ENCODE data around the gene FAM50A. TPM values are rescaled to one million over a fixed set of nuclear protein-coding genes. Genes with fewer than 3 reads are reported as not detected.
"Not testable (repeated sequence)": the region's sequence is repeated elsewhere in the genome, so short reads cannot be mapped to it uniquely, and the experiment has no call there.

The FAM50A gene, protein sequence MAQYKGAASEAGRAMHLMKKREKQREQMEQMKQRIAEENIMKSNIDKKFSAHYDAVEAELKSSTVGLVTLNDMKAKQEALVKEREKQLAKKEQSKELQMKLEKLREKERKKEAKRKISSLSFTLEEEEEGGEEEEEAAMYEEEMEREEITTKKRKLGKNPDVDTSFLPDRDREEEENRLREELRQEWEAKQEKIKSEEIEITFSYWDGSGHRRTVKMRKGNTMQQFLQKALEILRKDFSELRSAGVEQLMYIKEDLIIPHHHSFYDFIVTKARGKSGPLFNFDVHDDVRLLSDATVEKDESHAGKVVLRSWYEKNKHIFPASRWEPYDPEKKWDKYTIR
- total RNA-seq = 80.1 and 88.1 TPM in 2 replicates
- 117 and 123 TPM in 2 replicates for polyA plus RNA-seq
- 142 and 145 TPM in 2 replicates for polyA plus RNA-seq (2012)
- 43.5 and 70.9 TPM in 2 replicates for polyA minus RNA-seq (ENCODE audit: low replicate concordance)

- TF ChIP-seq EZH2 (IDR thresholded peaks at IDR 0.05; ENCODE audit: low read length, missing control alignments) = no peak
- TF ChIP-seq, protein P1, sequence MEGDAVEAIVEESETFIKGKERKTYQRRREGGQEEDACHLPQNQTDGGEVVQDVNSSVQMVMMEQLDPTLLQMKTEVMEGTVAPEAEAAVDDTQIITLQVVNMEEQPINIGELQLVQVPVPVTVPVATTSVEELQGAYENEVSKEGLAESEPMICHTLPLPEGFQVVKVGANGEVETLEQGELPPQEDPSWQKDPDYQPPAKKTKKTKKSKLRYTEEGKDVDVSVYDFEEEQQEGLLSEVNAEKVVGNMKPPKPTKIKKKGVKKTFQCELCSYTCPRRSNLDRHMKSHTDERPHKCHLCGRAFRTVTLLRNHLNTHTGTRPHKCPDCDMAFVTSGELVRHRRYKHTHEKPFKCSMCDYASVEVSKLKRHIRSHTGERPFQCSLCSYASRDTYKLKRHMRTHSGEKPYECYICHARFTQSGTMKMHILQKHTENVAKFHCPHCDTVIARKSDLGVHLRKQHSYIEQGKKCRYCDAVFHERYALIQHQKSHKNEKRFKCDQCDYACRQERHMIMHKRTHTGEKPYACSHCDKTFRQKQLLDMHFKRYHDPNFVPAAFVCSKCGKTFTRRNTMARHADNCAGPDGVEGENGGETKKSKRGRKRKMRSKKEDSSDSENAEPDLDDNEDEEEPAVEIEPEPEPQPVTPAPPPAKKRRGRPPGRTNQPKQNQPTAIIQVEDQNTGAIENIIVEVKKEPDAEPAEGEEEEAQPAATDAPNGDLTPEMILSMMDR (conservative IDR thresholded peaks at IDR 0.05 in 1 of 2, IDR thresholded peaks at IDR 0.05 in 1 of 2; ENCODE audit: low read depth in 1 of 2, low read length in 2 of 2) = no peak
- Histone ChIP-seq H3K36me3 (ENCODE audit: control insufficient read depth, insufficient read depth, low read length) (peaks cover 15% of the 10 kb centered on the region), H3K4me1 (ENCODE audit: control insufficient read depth, extremely low read depth, insufficient read depth, low read length) (peaks cover 7% of the 10 kb centered on the region), H2AFZ (ENCODE audit: low read length) (no peak within 1 kb of the TSS), H3K4me2 (ENCODE audit: extremely low read depth, insufficient read depth, low read length) (peak within 1 kb of the TSS; percentile 80), H3K27ac (ENCODE audit: insufficient read depth, low read length) (peak within 1 kb of the TSS; percentile 77), H3K9me3 (ENCODE audit: control insufficient read depth, insufficient read depth, low read depth, low read length) (no peaks in the 10 kb centered on the region), H3K9ac (ENCODE audit: insufficient read depth, low read length) (peak within 1 kb of the TSS; percentile 61), H3K4me3 (replicated peaks in 1 of 4; ENCODE audit: control extremely low read depth in 1 of 4, insufficient read depth in 1 of 4, low read depth in 3 of 4, low read length in 4 of 4) (peak within 1 kb of the TSS; percentile 53 to 69 (median 56)), H3K27me3 (ENCODE audit: control insufficient read depth, insufficient read depth, low read length) (no peaks in the 10 kb centered on the region), H3K79me2 (ENCODE audit: control insufficient read depth, insufficient read depth, low read length) (peaks cover 46% of the 10 kb centered on the region), H4K20me1 (ENCODE audit: control insufficient read depth, extremely low read depth, insufficient read depth, low read length) (no peaks in the 10 kb centered on the region)
- peak; percentile 45 to 47 for DNase-seq (ENCODE audit: low read depth in 2 of 2)
Measured at GRCh38 chrX:154443992-154444754, at the start of gene FAM50A. TSS of gene FAM50A (plus strand) at chrX:154444141. CDS start at chrX:154444236, 95 bp downstream.

DNA sequence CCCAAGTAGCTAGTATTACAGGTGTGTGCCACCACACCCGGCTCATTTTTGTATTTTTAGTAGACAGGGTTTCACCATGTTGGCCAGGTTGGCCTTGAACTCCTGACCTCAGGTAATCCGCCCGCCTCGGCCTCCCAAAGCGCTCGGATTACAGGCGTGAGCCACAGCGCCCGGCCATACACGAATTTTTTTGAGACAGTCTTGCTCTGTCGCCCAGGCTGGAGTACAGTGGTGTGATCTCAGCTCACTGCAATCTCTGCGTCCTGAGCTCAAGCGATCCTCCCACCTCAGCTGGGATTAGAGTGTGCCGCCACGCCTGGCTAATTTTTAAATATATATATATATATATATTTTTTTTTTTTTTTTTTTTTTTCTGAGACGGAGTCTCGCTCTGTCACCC, 47.6 kb upstream of the FAM50A start:
- H3K9me3 ChIP-seq (ENCODE audit: control insufficient read depth, insufficient read depth, low read depth, low read length); H3K9ac ChIP-seq (ENCODE audit: insufficient read depth, low read length); H3K27me3 ChIP-seq (ENCODE audit: control insufficient read depth, insufficient read depth, low read length): not testable (repeated sequence)

DNA sequence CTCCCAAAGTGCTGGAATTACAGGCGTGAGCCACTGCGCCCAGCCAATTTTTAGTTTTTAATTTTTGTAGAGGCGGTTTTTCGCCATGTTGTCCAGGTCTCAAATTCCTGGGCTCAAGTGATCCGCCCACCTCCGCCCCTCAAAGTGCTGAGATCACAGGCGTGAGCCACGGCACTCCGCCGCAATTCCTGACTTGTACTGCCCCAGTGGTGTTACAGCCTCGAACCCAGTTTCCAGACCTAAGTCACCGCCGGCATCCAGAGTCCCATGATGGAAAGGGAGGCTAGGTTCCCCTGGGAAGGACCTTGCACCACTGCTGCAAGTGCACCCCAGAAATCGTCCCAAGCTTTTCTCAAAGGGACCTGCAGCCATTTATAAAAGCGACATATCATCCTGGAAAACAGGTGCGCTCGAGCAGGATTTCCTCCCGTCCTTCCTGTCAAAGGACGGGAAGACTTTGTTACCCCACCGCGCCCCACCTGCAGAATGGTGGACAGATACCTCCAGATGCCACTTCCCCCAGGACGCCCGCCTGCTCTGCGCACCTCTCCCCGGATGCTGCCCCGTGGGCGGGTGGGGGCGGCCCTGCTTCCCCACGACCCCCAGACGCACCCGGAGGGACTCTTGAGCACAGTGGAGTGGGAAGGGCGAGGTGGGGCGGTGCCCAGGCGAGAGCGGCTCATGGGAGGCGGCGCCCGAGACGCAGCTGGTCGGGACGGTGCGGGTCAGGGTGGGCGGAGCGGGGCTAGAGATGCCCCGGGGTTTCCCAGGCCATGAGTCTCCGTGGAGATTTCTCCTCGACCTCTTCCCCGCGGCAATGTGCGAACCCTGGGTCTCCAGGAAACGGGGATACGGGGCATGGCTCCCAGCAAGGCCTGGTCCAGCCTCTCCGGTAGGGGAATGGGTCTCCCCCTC, 46.7 kb upstream of the FAM50A start:
- no peaks in the 10 kb centered on the region for H3K27me3 ChIP-seq (ENCODE audit: control insufficient read depth, insufficient read depth, low read length)
- peaks cover 20% of the 10 kb centered on the region for H3K79me2 ChIP-seq (ENCODE audit: control insufficient read depth, insufficient read depth, low read length)
- H3K4me1 ChIP-seq (ENCODE audit: control insufficient read depth, extremely low read depth, insufficient read depth, low read length) = no peaks in the 10 kb centered on the region
- no peak overlapping the region for H2AFZ ChIP-seq (ENCODE audit: low read length)
- peak overlapping the region; percentile 98 for H3K27ac ChIP-seq (ENCODE audit: insufficient read depth, low read length)
- TF ChIP-seq EZH2 (IDR thresholded peaks at IDR 0.05; ENCODE audit: low read length, missing control alignments) = no peak
- TF ChIP-seq, protein P1 (conservative IDR thresholded peaks at IDR 0.05 in 1 of 2, IDR thresholded peaks at IDR 0.05 in 1 of 2; ENCODE audit: low read depth in 1 of 2, low read length in 2 of 2) = no peak
- DNase-seq (ENCODE audit: low read depth in 2 of 2) = peak; percentile 54 to 60
- no peaks in the 10 kb centered on the region for H4K20me1 ChIP-seq (ENCODE audit: control insufficient read depth, extremely low read depth, insufficient read depth, low read length)
- H3K36me3 ChIP-seq (ENCODE audit: control insufficient read depth, insufficient read depth, low read length) = peaks cover 4% of the 10 kb centered on the region
- H3K9me3 ChIP-seq (ENCODE audit: control insufficient read depth, insufficient read depth, low read depth, low read length) = no peaks in the 10 kb centered on the region
- peak overlapping the region; percentile 85 for H3K4me2 ChIP-seq (ENCODE audit: extremely low read depth, insufficient read depth, low read length)
- peak overlapping the region; percentile 90 for H3K9ac ChIP-seq (ENCODE audit: insufficient read depth, low read length)
- peak overlapping the region; percentile 50 to 96 (median 60) for H3K4me3 ChIP-seq (replicated peaks in 1 of 4; ENCODE audit: control extremely low read depth in 1 of 4, insufficient read depth in 1 of 4, low read depth in 3 of 4, low read length in 4 of 4)

More for the DNA sequence above, 47.6 kb upstream of the FAM50A start:
- H3K27ac ChIP-seq (ENCODE audit: insufficient read depth, low read length); H4K20me1 ChIP-seq (ENCODE audit: control insufficient read depth, extremely low read depth, insufficient read depth, low read length); H3K4me1 ChIP-seq (ENCODE audit: control insufficient read depth, extremely low read depth, insufficient read depth, low read length); H3K4me2 ChIP-seq (ENCODE audit: extremely low read depth, insufficient read depth, low read length); H2AFZ ChIP-seq (ENCODE audit: low read length); H3K4me3 ChIP-seq (replicated peaks in 1 of 4; ENCODE audit: control extremely low read depth in 1 of 4, insufficient read depth in 1 of 4, low read depth in 3 of 4, low read length in 4 of 4); DNase-seq (ENCODE audit: low read depth in 2 of 2); H3K36me3 ChIP-seq (ENCODE audit: control insufficient read depth, insufficient read depth, low read length): not testable (repeated sequence)
- peaks cover 20% of the 10 kb centered on the region for H3K79me2 ChIP-seq (ENCODE audit: control insufficient read depth, insufficient read depth, low read length)

All from fibroblast of lung (primary cell).